Breast epithelium (tissue), 3 donors: ENCODE data around the gene TUBA4A.

Experiments
- POLR2AphosphoS5 ChIP-seq, 3 donors: sonication (generic); formaldehyde crosslinking; IDR thresholded peaks; one replicate each; pipeline ENCODE4 v1.6.1; 2017; ENCODE audit warnings: antibody characterized with exemption in 3 of 3
- TF ChIP-seq, protein P1 (sequence below), 3 donors: fragments of 450-650 bp; IDR thresholded peaks; one replicate each; pipeline ENCODE4 v1.5.1; 2016 to 2017; ENCODE audit warnings: antibody characterized with exemption in 3 of 3, mild to moderate bottlenecking in 3 of 3, moderate library complexity in 3 of 3

DNA sequence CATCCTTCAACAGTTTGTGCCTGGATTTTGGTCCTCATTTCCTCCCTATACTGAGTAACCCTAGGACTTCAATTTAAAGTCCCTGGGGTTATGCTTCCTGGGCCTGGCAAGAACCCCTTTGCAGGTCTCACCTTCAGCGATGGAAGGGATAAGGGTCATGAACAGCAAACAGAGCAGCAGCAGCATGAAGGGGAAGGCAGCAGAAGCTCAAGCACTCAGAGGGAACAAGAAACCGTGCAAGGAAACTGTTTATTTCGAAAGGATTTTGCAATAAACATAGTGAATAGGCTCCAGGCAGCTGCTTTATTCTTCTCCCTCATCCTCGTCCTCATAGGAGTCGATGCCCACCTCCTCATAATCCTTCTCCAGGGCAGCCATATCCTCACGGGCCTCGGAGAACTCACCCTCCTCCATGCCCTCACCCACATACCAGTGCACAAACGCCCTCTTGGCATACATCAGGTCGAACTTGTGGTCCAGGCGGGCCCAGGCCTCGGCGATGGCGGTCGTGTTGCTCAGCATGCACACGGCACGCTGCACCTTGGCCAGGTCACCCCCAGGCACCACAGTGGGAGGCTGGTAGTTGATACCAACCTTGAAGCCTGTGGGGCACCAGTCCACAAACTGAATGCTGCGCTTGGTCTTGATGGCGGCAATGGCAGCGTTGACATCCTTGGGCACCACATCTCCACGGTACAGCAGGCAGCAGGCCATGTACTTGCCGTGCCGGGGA lies 3.5 kb downstream of the TUBA4A start:
- TF ChIP-seq, protein P1, sequence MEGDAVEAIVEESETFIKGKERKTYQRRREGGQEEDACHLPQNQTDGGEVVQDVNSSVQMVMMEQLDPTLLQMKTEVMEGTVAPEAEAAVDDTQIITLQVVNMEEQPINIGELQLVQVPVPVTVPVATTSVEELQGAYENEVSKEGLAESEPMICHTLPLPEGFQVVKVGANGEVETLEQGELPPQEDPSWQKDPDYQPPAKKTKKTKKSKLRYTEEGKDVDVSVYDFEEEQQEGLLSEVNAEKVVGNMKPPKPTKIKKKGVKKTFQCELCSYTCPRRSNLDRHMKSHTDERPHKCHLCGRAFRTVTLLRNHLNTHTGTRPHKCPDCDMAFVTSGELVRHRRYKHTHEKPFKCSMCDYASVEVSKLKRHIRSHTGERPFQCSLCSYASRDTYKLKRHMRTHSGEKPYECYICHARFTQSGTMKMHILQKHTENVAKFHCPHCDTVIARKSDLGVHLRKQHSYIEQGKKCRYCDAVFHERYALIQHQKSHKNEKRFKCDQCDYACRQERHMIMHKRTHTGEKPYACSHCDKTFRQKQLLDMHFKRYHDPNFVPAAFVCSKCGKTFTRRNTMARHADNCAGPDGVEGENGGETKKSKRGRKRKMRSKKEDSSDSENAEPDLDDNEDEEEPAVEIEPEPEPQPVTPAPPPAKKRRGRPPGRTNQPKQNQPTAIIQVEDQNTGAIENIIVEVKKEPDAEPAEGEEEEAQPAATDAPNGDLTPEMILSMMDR (IDR thresholded peaks at IDR 0.05): no peak
- no peak for TF ChIP-seq POLR2AphosphoS5 (IDR thresholded peaks at IDR 0.05)
